Hepatocyte (in vitro differentiated cells): ENCODE data around the gene RBM19.

ENCODE experiments used
- CTCF ChIP-seq: fragments of 200-600 bp; sonication (generic); IDR thresholded peaks from 2 replicates; pipeline ENCODE4 v1.5.1; 2016; ENCODE audit warnings: antibody characterized with exemption, mild to moderate bottlenecking; ENCODE audit not compliant: poor library complexity
- EZH2 ChIP-seq: fragments of 200-600 bp; sonication (generic); IDR thresholded peaks from 2 replicates; pipeline ENCODE4 v1.6.1; 2016; ENCODE audit warnings: antibody characterized with exemption, mild to moderate bottlenecking, borderline replicate concordance

DNA sequence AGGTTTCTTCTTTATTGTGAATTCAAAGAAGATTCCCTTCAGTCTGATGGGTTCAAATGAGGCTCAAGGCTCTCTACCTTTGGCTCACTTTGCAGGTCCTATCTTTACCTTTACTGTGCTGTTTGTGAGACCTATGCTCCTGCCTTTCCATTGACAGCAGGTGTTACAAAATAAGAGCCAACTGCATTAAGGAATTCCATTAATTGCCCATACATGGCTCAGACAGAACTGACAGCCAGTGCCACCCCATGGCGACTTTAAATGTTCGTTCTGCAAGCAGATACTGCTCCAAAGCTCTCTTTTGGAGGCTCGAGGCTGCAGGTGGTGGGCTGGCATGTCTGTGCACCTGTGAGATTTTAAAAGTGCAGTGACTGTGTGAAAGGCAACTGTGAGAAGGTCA is 44.7 kb downstream of the RBM19 start:
- TF ChIP-seq CTCF (no peak), EZH2 (no peak)
